C4-2B (cell line): ENCODE data around the gene HSD3B7.
"Not testable (repeated sequence)": the region's sequence is repeated elsewhere in the genome, so short reads cannot be mapped to it uniquely, and the experiment has no call there.

Experiments used
- H3K27ac ChIP-seq: fragments of 450-650 bp; 2 replicates; pipeline ENCODE4 v1.5.1; 2017
- ZFX ChIP-seq: fragments of 450-650 bp; IDR thresholded peaks from 2 replicates; pipeline ENCODE4 v1.6.1; 2017
- TF ChIP-seq, protein P1 (sequence below): fragments of 450-650 bp; conservative IDR thresholded peaks from 2 replicates; pipeline ENCODE4 v1.5.1; 2017; ENCODE audit warnings: mild to moderate bottlenecking

HSD3B7 gene

DNA sequence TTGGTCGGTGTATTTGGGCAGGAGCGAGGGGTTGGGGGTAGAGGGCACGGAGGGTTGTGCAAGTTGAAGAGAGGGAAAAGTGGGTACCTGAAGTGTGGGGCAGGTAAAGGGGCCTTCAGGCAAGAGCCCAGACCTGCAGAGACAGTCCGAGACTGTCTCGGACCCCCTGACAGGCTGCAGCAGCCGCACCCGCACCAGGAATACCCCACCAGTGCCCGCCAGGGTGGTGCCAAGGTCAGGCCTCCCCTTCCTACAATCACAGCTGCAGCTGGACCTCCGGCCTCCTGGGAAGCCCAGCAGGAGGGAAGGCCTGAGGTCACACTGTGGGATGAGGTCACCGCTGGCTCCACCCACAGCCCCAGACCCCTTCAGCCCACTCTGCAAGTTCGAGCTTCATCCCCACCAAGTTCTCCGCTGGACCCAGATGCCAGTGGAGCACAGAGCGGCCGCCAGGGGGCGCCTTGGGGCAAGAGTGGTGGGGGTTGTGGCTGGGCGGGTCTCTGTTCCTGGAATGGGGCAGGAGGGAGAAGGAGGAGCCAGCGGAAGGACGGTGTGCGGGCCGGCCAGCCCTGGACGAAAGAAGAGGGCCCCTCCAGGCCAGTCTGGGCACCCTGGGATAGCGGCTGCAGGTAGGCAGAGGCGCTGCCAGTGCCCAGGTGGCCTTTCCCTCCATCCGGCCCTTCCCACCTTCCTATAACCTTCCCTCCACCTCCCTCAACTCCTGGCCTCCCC is at the start of gene HSD3B7:
Gene HSD3B7, plus strand, starts transcription at position 539 of the 732 bp plus-strand sequence. CDS start 452 bp downstream, outside the sequence.
- no peak for TF ChIP-seq ZFX
- TF ChIP-seq, protein P1, sequence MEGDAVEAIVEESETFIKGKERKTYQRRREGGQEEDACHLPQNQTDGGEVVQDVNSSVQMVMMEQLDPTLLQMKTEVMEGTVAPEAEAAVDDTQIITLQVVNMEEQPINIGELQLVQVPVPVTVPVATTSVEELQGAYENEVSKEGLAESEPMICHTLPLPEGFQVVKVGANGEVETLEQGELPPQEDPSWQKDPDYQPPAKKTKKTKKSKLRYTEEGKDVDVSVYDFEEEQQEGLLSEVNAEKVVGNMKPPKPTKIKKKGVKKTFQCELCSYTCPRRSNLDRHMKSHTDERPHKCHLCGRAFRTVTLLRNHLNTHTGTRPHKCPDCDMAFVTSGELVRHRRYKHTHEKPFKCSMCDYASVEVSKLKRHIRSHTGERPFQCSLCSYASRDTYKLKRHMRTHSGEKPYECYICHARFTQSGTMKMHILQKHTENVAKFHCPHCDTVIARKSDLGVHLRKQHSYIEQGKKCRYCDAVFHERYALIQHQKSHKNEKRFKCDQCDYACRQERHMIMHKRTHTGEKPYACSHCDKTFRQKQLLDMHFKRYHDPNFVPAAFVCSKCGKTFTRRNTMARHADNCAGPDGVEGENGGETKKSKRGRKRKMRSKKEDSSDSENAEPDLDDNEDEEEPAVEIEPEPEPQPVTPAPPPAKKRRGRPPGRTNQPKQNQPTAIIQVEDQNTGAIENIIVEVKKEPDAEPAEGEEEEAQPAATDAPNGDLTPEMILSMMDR: peak; percentile 95
- H3K27ac ChIP-seq: peak within 1 kb of the TSS; percentile 68

DNA sequence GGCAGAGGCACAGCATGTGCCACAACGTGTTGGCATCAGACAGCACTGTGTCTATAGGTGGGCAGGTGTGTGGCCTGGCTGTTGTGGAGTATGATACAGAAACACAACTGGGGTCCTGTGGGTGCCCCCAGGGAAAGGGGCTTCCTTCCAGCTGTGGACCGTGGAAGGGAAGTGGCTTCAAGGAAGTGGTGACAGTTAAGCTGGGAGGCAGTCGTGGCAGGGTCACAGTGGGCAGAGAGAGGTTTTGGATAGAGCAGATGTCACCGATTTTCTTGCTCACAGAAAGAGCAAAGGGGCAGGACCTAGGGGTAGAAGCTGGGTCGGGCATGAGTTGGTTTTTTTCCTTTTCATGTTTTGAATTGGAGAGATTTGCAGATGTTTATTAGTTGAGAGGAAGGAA is 47.3 kb upstream of the HSD3B7 start:
- H3K27ac ChIP-seq: no peak overlapping the region

DNA sequence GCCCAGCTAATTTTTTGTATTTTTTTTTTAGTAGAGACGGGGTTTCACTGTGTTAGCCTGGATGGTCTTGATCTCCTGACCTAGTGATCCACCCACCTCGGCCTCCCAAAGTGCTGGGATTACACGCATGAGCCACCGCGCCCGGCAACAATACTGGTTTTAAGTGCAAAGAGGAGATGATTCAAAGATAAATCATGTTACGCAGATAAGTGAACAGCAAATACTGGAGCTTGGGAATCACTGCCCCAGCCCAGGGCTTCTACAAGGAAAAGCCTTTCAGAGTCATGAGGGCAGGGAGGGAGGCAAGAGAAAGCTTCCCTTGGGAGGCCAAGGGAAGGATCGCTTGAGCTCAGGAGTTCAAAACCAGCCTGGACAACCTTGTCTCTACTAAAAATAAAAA is 45.4 kb upstream of the HSD3B7 start:
- not testable (repeated sequence) for H3K27ac ChIP-seq

More for the DNA sequence above, 47.3 kb upstream of the HSD3B7 start:
- TF ChIP-seq, protein P1: no peak
- no peak for TF ChIP-seq ZFX

DNA sequence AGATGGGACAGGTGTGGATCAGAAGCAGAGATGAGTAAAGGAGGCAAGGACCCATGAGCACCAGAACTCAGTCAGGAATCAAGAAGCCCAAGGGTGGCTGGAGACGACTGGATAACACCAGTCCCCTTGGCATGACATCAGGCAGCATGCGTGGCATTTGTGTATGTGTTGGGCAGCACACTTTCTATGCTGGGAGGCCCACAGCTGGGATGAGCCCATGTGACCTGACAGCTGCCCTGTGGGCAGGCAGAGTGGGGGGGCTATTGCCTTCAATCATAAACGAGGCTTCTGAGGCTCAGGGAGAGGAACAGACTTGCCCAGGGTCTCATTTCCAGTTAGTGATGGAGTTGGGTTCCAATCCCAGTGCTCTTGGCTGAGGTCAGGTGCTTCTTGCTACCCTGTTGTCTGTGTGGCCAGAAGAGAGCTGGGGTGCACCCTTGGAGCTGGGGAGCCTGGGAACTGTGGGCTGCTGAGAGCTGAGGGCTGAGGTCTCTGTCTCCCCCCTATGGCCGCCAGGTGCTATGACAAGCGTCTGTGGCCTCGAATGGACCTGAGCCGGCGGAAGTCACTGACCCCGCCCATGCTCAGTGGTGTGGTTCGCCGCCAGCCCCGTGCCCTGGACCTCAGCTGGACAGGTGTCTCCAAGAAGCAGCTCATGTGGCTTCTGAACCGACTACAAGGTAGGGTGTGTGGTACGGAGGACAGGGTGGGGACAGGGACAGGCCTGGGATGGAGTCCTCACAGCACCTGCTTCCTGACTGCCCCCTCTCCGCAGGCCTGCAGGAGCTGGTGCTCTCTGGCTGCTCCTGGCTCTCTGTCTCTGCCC is 43.2 kb upstream of the HSD3B7 start:
- no peak for TF ChIP-seq ZFX
- TF ChIP-seq, protein P1: peak; percentile 96
- H3K27ac ChIP-seq: no peak overlapping the region

DNA sequence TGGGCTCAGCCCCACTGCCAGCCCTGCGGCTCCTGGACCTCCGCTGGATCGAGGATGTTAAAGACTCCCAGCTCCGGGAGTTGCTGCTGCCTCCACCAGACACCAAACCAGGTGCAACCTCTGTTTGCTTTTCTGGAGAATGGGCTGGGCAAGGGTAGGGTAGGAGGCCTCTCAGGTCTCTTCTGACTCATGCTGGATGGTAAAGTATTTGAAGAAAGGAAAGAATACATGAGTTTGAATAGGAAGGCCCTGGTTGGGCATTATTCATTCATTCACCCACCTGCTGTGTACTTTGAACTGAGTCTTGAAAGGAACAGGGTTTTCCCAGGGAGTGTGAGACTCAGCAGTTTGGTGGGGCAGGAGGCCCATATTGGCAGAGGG is 42.6 kb upstream of the HSD3B7 start:
- H3K27ac ChIP-seq: no peak overlapping the region
- TF ChIP-seq, protein P1: no peak
- no peak for TF ChIP-seq ZFX

DNA sequence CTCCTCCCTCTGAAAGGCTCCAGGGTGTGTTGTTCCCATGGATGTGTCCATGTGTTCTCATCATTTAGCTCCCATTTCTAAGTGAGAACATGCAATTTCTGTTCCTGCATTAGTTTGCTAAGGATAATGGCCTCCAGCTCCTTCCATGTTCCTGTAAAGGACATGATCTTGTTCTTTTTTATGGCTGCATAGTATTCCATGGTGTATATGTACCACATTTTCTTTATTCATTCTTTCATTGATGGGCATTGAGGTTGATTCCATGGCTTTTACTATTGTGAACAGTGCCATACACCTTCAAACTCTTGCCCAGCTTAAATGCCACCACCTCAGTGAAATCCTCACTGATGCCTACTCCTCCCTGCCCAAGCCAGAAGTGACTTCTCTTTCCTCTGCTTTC is 40.7 kb upstream of the HSD3B7 start:
- no peak overlapping the region for H3K27ac ChIP-seq

DNA sequence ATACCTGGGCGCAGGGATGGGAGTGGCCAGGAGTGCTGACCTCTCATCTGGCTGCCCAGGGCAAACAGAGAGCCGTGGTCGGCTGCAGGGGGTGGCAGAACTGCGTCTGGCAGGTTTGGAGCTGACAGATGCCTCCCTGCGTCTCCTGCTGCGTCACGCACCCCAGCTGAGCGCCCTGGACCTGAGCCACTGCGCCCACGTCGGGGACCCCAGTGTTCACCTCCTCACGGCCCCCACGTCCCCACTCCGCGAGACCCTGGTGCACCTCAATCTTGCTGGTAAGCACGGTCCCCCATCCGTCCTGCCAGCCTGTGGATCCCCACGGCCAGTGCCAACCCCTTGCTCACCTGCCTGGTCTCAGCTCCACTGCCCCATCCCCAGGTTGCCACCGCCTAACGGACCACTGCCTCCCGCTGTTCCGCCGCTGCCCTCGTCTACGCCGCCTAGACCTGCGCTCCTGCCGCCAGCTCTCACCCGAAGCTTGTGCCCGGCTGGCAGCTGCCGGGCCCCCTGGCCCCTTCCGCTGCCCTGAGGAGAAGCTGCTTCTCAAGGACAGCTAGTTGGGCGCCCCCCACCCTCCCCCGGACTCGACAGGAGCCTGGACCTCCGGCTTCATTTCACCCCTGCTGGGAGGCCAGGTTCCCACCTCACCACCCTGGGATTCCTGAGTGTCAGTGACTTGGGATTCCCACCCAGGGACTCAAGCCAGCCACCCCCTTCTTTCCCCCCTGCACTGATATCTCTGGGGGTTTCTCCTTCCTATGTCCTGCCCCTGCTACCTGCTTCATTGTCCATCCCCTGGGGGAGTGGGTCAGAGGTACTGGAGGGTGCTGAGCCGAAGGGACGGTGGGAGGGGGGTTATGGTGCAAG is 38.1 kb upstream of the HSD3B7 start:
- no peak overlapping the region for H3K27ac ChIP-seq
- no peak for TF ChIP-seq ZFX
- TF ChIP-seq, protein P1: no peak

More for the DNA sequence above, 40.7 kb upstream of the HSD3B7 start:
- TF ChIP-seq, protein P1: no peak
- TF ChIP-seq ZFX: no peak
